ENCODE data around the gene APOBEC3F.
"Not testable (repeated sequence)": the region's sequence is repeated elsewhere in the genome, so short reads cannot be mapped to it uniquely, and the experiment has no call there.

The APOBEC3F gene

GRCh38 chr22:39040538-39041296 lies at the start of gene APOBEC3F:
TSS of gene APOBEC3F (plus strand) at chr22:39040864. CDS start at chr22:39040961, 97 bp downstream.
- DNase-seq: peak; percentile 75

GRCh38 chr22:38992871-38993371 lies 47.7 kb upstream of the APOBEC3F start:
- DNase-seq: peak; percentile 38

GRCh38 chr22:38996105-38996504 lies 44.6 kb upstream of the APOBEC3F start:
- no peak for DNase-seq

GRCh38 chr22:38997518-38997917 lies 43.1 kb upstream of the APOBEC3F start:
- DNase-seq: no peak

- DNase-seq: peak; percentile 82
These were observed 37.5 kb upstream of the APOBEC3F start for GRCh38 chr22:39003165-39003638.

- DNase-seq: no peak
These were observed 33.5 kb upstream of the APOBEC3F start for GRCh38 chr22:39007177-39007576.

GRCh38 chr22:39008271-39008850 lies 32.3 kb upstream of the APOBEC3F start:
- not testable (repeated sequence) for DNase-seq

GRCh38 chr22:39010946-39011345 lies 29.7 kb upstream of the APOBEC3F start:
- DNase-seq: no peak

- DNase-seq: no peak
These were observed 27.8 kb upstream of the APOBEC3F start for GRCh38 chr22:39012533-39013511.

GRCh38 chr22:39013561-39013941 lies 27.1 kb upstream of the APOBEC3F start:
- not testable (repeated sequence) for DNase-seq

- DNase-seq: peak; percentile 87
These were observed 26.5 kb upstream of the APOBEC3F start, which contains the start of gene APOBEC3C for GRCh38 chr22:39013942-39014722. TSS of gene APOBEC3C (plus strand) at chr22:39014257. CDS start at chr22:39014363, 106 bp downstream.

GRCh38 chr22:39014723-39015121 lies 25.9 kb upstream of the APOBEC3F start:
- DNase-seq: peak; percentile 27

- DNase-seq: no peak
These were observed 24.1 kb upstream of the APOBEC3F start for GRCh38 chr22:39016592-39016991.

- DNase-seq: no peak
These were observed 22.9 kb upstream of the APOBEC3F start for GRCh38 chr22:39017596-39018365.

- not testable (repeated sequence) for DNase-seq
These were observed 20.5 kb upstream of the APOBEC3F start for GRCh38 chr22:39020021-39020651.

- DNase-seq: peak; percentile 21
These were observed 19.0 kb upstream of the APOBEC3F start for GRCh38 chr22:39021552-39022250.

- no peak for DNase-seq
These were observed 15.9 kb upstream of the APOBEC3F start for GRCh38 chr22:39024519-39025308.

- no peak for DNase-seq
These were observed 14.0 kb upstream of the APOBEC3F start for GRCh38 chr22:39026509-39027150.

- no peak for DNase-seq
These were observed 12.9 kb upstream of the APOBEC3F start for GRCh38 chr22:39027717-39028116.
